ENCODE data around the gene RCOR3. TPM values are rescaled to one million over a fixed set of nuclear protein-coding genes. Genes with fewer than 3 reads are reported as not detected.
A peak's percentile ranks its signal among the peaks of the same experiment; 100 is the strongest.

Gene RCOR3
- total and polyA plus RNA-seq, 11 donors = 25.3 to 60.1 (median 42.7) TPM

DNA sequence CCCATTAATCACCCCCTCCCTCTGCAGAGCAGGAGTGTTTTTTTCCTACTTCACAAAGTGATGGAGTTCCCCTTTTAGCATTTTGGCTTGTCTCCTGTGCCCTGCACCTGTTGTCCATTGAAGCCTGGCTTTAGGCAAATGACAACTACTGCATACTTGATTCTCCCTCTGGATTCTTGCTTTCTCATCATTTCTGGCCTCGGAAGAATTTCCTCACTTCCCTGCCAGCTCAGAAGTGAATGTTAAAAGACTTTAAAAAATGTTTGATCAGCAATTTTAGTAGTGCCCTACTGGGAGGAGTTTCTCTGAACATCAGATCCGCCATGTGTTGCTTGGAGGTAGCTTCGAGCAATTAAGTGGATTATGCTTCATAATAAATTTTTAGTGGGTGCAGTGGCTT lies 28.1 kb downstream of the RCOR3 start:
- no peak for DNase-seq
- TF ChIP-seq POLR2A (IDR thresholded peaks at IDR 0.05) = no peak
- TF ChIP-seq, protein P1, sequence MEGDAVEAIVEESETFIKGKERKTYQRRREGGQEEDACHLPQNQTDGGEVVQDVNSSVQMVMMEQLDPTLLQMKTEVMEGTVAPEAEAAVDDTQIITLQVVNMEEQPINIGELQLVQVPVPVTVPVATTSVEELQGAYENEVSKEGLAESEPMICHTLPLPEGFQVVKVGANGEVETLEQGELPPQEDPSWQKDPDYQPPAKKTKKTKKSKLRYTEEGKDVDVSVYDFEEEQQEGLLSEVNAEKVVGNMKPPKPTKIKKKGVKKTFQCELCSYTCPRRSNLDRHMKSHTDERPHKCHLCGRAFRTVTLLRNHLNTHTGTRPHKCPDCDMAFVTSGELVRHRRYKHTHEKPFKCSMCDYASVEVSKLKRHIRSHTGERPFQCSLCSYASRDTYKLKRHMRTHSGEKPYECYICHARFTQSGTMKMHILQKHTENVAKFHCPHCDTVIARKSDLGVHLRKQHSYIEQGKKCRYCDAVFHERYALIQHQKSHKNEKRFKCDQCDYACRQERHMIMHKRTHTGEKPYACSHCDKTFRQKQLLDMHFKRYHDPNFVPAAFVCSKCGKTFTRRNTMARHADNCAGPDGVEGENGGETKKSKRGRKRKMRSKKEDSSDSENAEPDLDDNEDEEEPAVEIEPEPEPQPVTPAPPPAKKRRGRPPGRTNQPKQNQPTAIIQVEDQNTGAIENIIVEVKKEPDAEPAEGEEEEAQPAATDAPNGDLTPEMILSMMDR (IDR thresholded peaks at IDR 0.05) = no peak
- peaks cover 0 to 7% (median 0%) of the 10 kb centered on the region in 12 donors for H3K4me1 ChIP-seq
- no peaks in the 10 kb centered on the region for H3K9me3 ChIP-seq
- WGBS, 4 donors = 84 to 92% (median 91%) methylated on average over 3 of the region's 3 CpGs
- peak overlapping the region in 1 of 12 donors; percentile 22 for H3K27ac ChIP-seq
- H3K36me3 ChIP-seq = peaks cover 0 to 96% (median 93%) of the 10 kb centered on the region in 9 donors
- H3K27me3 ChIP-seq = no peaks in the 10 kb centered on the region
- intact Hi-C loops (cut with DNase I) = no loop called here
- no peak overlapping the region for H3K4me3 ChIP-seq
- no peak for ATAC-seq

DNA sequence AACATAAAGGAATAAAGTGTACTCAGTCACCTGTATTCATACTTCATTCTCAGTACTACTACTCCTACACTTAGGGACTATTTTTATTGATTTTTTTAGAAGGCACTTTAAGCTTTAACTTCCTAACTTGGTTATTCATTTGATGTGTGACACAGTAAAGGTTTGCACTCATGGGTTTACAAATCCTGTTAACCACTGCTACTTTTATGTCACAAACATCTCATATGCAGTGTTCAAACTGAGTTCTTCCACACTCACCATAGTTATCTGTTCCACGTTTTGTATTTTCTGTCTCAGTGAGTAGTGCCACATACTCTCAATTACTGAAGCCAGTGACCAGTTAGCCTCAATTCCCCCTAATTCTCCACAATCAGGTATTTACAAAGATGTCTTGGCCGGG lies 33.2 kb downstream of the RCOR3 start:
- Histone ChIP-seq H3K27me3 (no peaks in the 10 kb centered on the region), H3K4me1 (no peaks in the 10 kb centered on the region), H3K27ac (no peak overlapping the region), H3K36me3 (peaks cover 0 to 97% (median 92%) of the 10 kb centered on the region in 9 donors), H3K4me3 (no peak overlapping the region), H3K9me3 (no peaks in the 10 kb centered on the region)
- ATAC-seq = no peak
- DNase-seq = no peak
- intact Hi-C loops (cut with DNase I) = no loop called here
- WGBS, 4 donors = 88 to 94% (median 92%) methylated on average over 2 of the region's 2 CpGs
- TF ChIP-seq, protein P1 (IDR thresholded peaks at IDR 0.05) = no peak
- TF ChIP-seq POLR2A (IDR thresholded peaks at IDR 0.05) = no peak

DNA sequence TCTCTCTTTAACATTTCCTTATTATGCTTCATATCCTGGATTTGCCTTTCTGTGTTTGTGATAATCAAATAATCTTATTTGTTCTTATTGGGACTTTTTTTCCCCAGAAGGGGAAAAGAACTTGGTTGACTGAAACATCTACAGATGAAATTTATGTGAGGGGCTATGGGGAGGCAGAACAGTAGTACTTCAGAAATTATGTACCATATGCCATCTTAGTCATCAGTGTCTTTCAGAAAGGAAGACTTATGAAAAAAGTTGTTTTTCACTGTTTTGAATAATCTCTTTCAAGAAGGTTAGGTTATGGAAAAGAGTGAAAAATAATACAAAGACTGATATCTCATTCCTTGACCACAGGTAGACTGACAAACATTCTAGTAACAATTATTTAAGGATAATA lies 37.2 kb downstream of the RCOR3 start:
- H3K27ac ChIP-seq = no peak overlapping the region
- no peak overlapping the region for H3K4me3 ChIP-seq
- H3K9me3 ChIP-seq = no peaks in the 10 kb centered on the region
- intact Hi-C loops (cut with DNase I) = no loop called here
- DNase-seq (no peak), ATAC-seq (no peak)
- H3K36me3 ChIP-seq = peaks cover 0 to 100% (median 96%) of the 10 kb centered on the region in 9 donors
- TF ChIP-seq, protein P1 (IDR thresholded peaks at IDR 0.05) = no peak
- H3K4me1 ChIP-seq = no peaks in the 10 kb centered on the region
- H3K27me3 ChIP-seq = no peaks in the 10 kb centered on the region

DNA sequence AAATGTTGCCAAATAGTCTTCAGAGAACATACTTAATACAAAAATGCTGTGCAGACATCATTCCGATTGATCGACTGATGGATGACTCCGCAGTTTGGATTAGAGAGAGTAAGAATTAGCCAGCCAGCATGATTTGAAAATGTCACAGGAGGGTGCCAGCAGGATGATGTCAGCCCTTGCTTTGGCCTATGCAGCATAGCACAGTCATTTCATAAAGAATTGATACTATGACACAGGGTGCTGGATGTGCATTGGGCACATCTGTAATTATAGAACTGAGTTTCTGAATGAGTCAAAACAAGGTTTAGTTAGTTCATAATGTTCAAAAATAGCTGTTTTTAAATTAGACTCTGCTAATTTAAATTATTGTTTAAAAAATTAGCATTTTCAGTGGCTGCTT lies 45.9 kb downstream of the RCOR3 start:
- peaks cover 0 to 23% (median 8%) of the 10 kb centered on the region in 12 donors for H3K4me1 ChIP-seq
- H3K36me3 ChIP-seq = peaks cover 0 to 76% (median 66%) of the 10 kb centered on the region in 9 donors
- DNase-seq (peak in 2 of 5 donors; percentile 21 to 31), ATAC-seq (peak; percentile 77 to 86 (median 80))
- intact Hi-C loops (cut with DNase I) = loop anchor here in 1 of 10 donors (5.0 kb wide), 1 partner anchor 38 kb away; no protein-coding TSS in a partner anchor
- TF ChIP-seq, protein P1 (IDR thresholded peaks at IDR 0.05) = no peak
- TF ChIP-seq POLR2A (IDR thresholded peaks at IDR 0.05) = no peak
- H3K27me3 ChIP-seq = no peaks in the 10 kb centered on the region
- no peak overlapping the region for H3K4me3 ChIP-seq
- H3K27ac ChIP-seq = peak overlapping the region in 8 of 12 donors; percentile 7 to 57 (median 48)
- 52 to 85% (median 79%) methylated on average over 3 of the region's 3 CpGs for WGBS, 4 donors
- no peaks in the 10 kb centered on the region for H3K9me3 ChIP-seq
